SK-N-SH (cell line): ENCODE data around the gene MAP4K5. TPM values are rescaled to one million over a fixed set of nuclear protein-coding genes. Genes with fewer than 3 reads are reported as not detected.

ENCODE experiments used
- CTCF ChIA-PET: fragments of 300-600, 350-600 bp; formaldehyde crosslinking; extraction: SDS; loops from one replicate; lab custom pipeline; 2021; lab: Yijun Ruan, JAX
- POLR2A ChIA-PET: fragments of 350-600 bp; sonication (Branson Sonifier 250); formaldehyde crosslinking; extraction: SDS; loops from one replicate; lab custom pipeline; 2020; ENCODE audit warnings: antibody characterized with exemption, inconsistent platforms; lab: Yijun Ruan, JAX
- DNase-seq: peaks from one replicate; pipeline ENCODE4 v3.0.0; 2012
- H2AFZ ChIP-seq: fragments of 200-600 bp; sonication (generic); 2 replicates; pipeline ENCODE4 v1.8.1; 2016; ENCODE audit warnings: antibody characterized with exemption, mild to moderate bottlenecking, low read depth
- H3F3A ChIP-seq: fragments of 200-600 bp; sonication (generic); replicated peaks from 2 replicates; pipeline ENCODE3; 2016; ENCODE audit warnings: antibody characterized with exemption, mild to moderate bottlenecking; ENCODE audit not compliant: insufficient read depth
- H3K27ac ChIP-seq, 2 experiments: fragments of 200-500 bp in 1 of 2; fragments of 200-600 bp in 1 of 2; sonication (Bioruptor generic) in 1 of 2; sonication (generic), shearing (Covaris generic) in 1 of 2; 2 replicates each; pipeline versions ENCODE4 v1.5.1 to v1.6.1; 2014 to 2016; ENCODE audit warnings: low read depth in 2 of 2, inconsistent platforms in 1 of 2, low read length in 1 of 2, mild to moderate bottlenecking in 1 of 2, mixed read lengths in 1 of 2
- H3K27me3 ChIP-seq: fragments of 200-600 bp; sonication (generic), shearing (Covaris generic); 2 replicates; pipeline ENCODE4 v1.6.1; 2016; ENCODE audit warnings: mixed run types; ENCODE audit not compliant: insufficient read depth
- H3K36me3 ChIP-seq, 2 experiments: fragments of 200-500 bp in 1 of 2; fragments of 200-600 bp in 1 of 2; sonication (Bioruptor generic) in 1 of 2; sonication (generic) in 1 of 2; replicated peaks in 1 of 2; 2 replicates each; pipeline versions ENCODE3 to v1.5.1; 2014 to 2016; ENCODE audit warnings: low read length in 1 of 2, mild to moderate bottlenecking in 1 of 2; ENCODE audit not compliant: insufficient read depth in 2 of 2, control insufficient read depth in 1 of 2
- H3K4me1 ChIP-seq, 2 experiments: fragments of 200-500 bp in 1 of 2; fragments of 200-600 bp in 1 of 2; sonication (Bioruptor generic) in 1 of 2; sonication (generic), shearing (Covaris generic) in 1 of 2; 2 replicates each; pipeline versions ENCODE4 v1.5.1 to v1.6.1; 2014 to 2016; ENCODE audit warnings: low read depth in 1 of 2, low read length in 1 of 2, mixed run types in 1 of 2; ENCODE audit not compliant: insufficient read depth in 2 of 2, control insufficient read depth in 1 of 2
- H3K4me2 ChIP-seq: fragments of 200-600 bp; sonication (generic), shearing (Covaris generic); 2 replicates; pipeline ENCODE4 v1.6.1; 2017; ENCODE audit warnings: mixed run types
- H3K4me3 ChIP-seq, 2 experiments: fragments of 200-500 bp in 1 of 2; fragments of 200-600 bp in 1 of 2; sonication (Bioruptor generic) in 1 of 2; sonication (generic), shearing (Covaris generic) in 1 of 2; 2 replicates each; pipeline versions ENCODE4 v1.5.1 to v1.8.1; 2014 to 2016; ENCODE audit warnings: low read depth in 2 of 2, inconsistent platforms in 1 of 2, low read length in 1 of 2, mild to moderate bottlenecking in 1 of 2, mixed read lengths in 1 of 2, moderate library complexity in 1 of 2
- H3K79me2 ChIP-seq: fragments of 200-600 bp; sonication (generic); 2 replicates; pipeline ENCODE4 v1.8.1; 2017; ENCODE audit warnings: mild to moderate bottlenecking; ENCODE audit not compliant: insufficient read depth
- H3K9ac ChIP-seq: fragments of 200-600 bp; sonication (generic); 2 replicates; pipeline ENCODE4 v1.6.1; 2017; ENCODE audit warnings: mixed run types
- H3K9me2 ChIP-seq: fragments of 200-600 bp; sonication (generic); 2 replicates; pipeline ENCODE4 v1.6.1; 2017; ENCODE audit warnings: mixed run types
- H3K9me3 ChIP-seq: fragments of 200-600 bp; sonication (generic); 2 replicates; pipeline ENCODE4 v1.6.1; 2017; ENCODE audit warnings: mixed run types, mild to moderate bottlenecking, moderate library complexity
- H4K20me1 ChIP-seq: fragments of 200-600 bp; sonication (generic); 2 replicates; pipeline ENCODE4 v1.6.1; 2017; ENCODE audit warnings: mild to moderate bottlenecking, mixed run types; ENCODE audit not compliant: insufficient read depth
- CHD2 ChIP-seq: fragments of 150-350 bp; IDR thresholded peaks from 2 replicates; pipeline ENCODE4 v1.6.1; 2018; ENCODE audit warnings: low read length; ENCODE audit not compliant: partially characterized antibody
- ELF1 ChIP-seq: IDR thresholded peaks from 2 replicates; pipeline ENCODE4 v1.4.0; 2012
- EP300 ChIP-seq, 2 experiments: IDR thresholded peaks; 2 replicates each; pipeline versions ENCODE4 v1.4.0 to v1.6.1; 2012; ENCODE audit warnings: borderline replicate concordance in 1 of 2, low read depth in 1 of 2, low read length in 1 of 2
- EZH2phosphoT487 ChIP-seq: fragments of 200-600 bp; sonication (generic); IDR thresholded peaks from 2 replicates; pipeline ENCODE4 v1.6.1; 2017; ENCODE audit warnings: low read depth, mixed run types, mild to moderate bottlenecking, antibody characterized with exemption, moderate library complexity, borderline replicate concordance
- FOSL2 ChIP-seq: IDR thresholded peaks from 2 replicates; pipeline ENCODE4 v1.4.0; 2012; ENCODE audit warnings: low read depth, mild to moderate bottlenecking, moderate library complexity, borderline replicate concordance
- FOXJ3 ChIP-seq: sonication (generic); formaldehyde crosslinking; IDR thresholded peaks from 2 replicates; pipeline ENCODE4 v1.5.1; 2020; ENCODE audit warnings: mild to moderate bottlenecking, missing genetic modification reagents
- FOXM1 ChIP-seq: IDR thresholded peaks from 2 replicates; pipeline ENCODE4 v1.4.0; 2012; ENCODE audit warnings: low read depth, mild to moderate bottlenecking
- GABPA ChIP-seq: IDR thresholded peaks from 2 replicates; pipeline ENCODE4 v1.4.0; 2012; ENCODE audit warnings: low read depth, mild to moderate bottlenecking
- GATA2 ChIP-seq: sonication (generic); formaldehyde crosslinking; IDR thresholded peaks from 2 replicates; pipeline ENCODE4 v1.5.0; 2020; ENCODE audit warnings: mild to moderate bottlenecking, missing genetic modification reagents
- JUND ChIP-seq: IDR thresholded peaks from 2 replicates; pipeline ENCODE4 v1.4.0; 2012
- NFIC ChIP-seq: IDR thresholded peaks from 2 replicates; pipeline ENCODE4 v1.4.0; 2012; ENCODE audit warnings: borderline replicate concordance
- NRF1 ChIP-seq: IDR thresholded peaks from 2 replicates; pipeline ENCODE4 v1.6.1; 2012; ENCODE audit warnings: low read depth, mild to moderate bottlenecking, low read length
- POLR2AphosphoS5 ChIP-seq: IDR thresholded peaks from 2 replicates; pipeline ENCODE4 v1.6.1; 2012; ENCODE audit warnings: low read depth, low read length
- RCOR1 ChIP-seq: fragments of 150-350 bp; IDR thresholded peaks from 2 replicates; pipeline ENCODE4 v1.6.1; 2017; ENCODE audit warnings: antibody characterized with exemption, low read length
- RXRA ChIP-seq: IDR thresholded peaks from 2 replicates; pipeline ENCODE4 v1.4.0; 2012; ENCODE audit warnings: low read depth, mild to moderate bottlenecking, borderline replicate concordance
- SIN3A ChIP-seq: IDR thresholded peaks from 2 replicates; pipeline ENCODE4 v1.6.1; 2012; ENCODE audit warnings: low read depth, mild to moderate bottlenecking, low read length, moderate library complexity, borderline replicate concordance
- TCF12 ChIP-seq: IDR thresholded peaks from 2 replicates; pipeline ENCODE4 v1.4.0; 2012
- WGBS: methylation state at CpG from one replicate; pipeline ENCODE4 v1.1.6; 2017; ENCODE audit warnings: low lambda C conversion rate; 5-methylcytosine and 5-hydroxymethylcytosine counted together
- polyA plus RNA-seq, 3 experiments: library from polyadenylated mRNA; depleted of rRNA; stranded (reverse); fragments of >200 nt; gene quantifications; 2 replicates each; pipeline ENCODE4 v1.2.3, GENCODE V29; 2012
- TF ChIP-seq, protein P1 (sequence below): IDR thresholded peaks from 2 replicates; pipeline ENCODE4 v1.4.0; 2012; ENCODE audit warnings: low read depth
- TF ChIP-seq, protein P2 (sequence below): IDR thresholded peaks from 2 replicates; pipeline ENCODE4 v1.4.0; 2012; ENCODE audit warnings: low read depth, borderline replicate concordance
- TF ChIP-seq, protein P3 (sequence below): IDR thresholded peaks from 2 replicates; pipeline ENCODE4 v1.4.0; 2012; ENCODE audit warnings: low read depth, borderline replicate concordance
- TF ChIP-seq, protein P4 (sequence below): fragments of 150-350 bp; IDR thresholded peaks from 2 replicates; pipeline ENCODE4 v1.6.1; 2016; ENCODE audit warnings: mild to moderate bottlenecking, low read depth, low read length

MAP4K5 gene
- polyA plus RNA-seq, 1 of the 3 experiments (the other 2 are of a cell fraction) = 31.8 TPM

DNA sequence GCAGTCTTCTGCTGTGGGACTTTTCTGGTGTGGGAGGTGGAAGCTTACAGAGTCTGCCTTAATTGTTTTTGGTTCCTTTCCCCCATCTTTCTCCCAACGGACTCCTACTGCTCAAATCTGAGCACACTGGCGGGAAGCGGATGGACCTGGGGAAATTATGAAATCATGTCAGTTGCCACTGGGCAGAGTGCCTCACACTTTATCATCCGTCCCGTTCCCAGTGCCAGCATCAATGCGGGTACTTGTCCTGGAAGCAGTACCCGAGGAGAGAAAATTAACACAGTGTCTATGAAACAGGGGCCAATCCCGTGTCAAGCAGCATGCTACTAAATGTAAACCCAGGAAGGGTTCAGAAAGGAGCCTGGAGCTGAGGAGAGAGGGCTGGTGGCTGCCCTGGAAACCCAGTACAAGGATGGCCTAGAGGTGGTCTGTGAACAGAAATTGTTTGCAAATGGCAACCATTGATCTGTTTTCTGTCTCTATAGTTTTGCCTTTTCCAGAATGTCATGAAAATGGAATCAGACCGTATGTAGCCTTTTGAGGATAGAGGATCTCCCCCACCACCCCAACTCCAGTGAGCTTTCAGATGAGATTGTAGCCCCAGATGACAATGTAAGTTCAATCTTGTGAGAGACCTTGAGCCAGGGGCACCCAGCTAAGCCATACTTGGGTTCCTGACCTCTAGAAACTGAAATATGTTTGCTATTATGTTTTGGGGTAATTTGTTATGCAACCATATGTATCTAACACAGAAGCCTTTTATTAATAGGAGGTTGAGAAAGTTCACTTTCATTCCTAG, 134.8 kb downstream of the MAP4K5 start:
- TF ChIP-seq GABPA (0 out of 2 replicates have a peak, but pooled peaks have one; percentile 13), ELF1 (no peak)
- TF ChIP-seq, all 33 proteins: peak for 1
- Histone ChIP-seq H3K27ac (peak overlapping the region; percentile 78 to 84), H3K9ac (peak overlapping the region; percentile 74; the same call in 1 of the 2 replicates)

DNA sequence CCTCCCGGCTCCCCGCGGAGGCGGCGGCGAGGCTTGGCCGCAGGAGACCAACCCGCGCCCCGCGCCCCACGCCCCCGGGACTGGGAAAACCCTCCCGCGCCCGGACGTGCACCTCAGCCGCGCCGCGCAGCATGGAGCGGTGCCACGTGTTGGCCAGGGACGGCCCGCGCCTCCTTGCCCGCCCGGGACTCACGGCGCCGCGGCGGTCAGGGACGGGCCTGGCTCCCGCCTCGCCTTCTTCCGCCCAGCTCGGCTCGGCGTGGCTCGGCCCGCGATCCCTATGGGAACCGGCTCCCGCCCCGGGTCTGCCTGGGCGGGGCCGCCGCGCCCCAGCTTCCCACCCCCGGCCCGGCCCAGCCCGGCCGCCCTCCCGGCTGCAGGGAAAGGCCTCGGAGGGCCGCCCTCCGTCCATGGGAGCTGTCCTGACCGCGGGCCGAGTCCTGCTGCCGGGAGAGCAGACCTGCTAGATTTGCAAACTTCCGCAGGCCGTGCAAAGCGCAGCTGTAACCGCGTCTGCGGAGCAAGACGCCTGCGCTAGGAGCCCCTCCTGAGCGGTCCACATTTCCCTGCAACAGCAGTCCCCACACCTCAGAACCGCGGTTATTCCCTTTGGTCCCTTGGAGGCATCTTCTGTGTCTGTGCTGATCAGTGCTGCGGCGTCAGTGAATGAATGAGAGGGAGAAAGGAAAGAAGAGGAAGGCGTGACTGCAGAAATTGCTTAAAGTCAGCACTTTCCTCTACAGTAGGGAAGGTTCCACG, 135.6 kb downstream of the MAP4K5 start, which contains the start of gene CDKL1:
CDKL1 (minus strand) TSS at position 251 of the 759 bp plus-strand sequence. CDS start 1,013 bp downstream, outside the sequence.
- Histone ChIP-seq H2AFZ (peak within 1 kb of the TSS; percentile 85), H4K20me1 (no peaks in the 10 kb centered on the region), H3K27ac (peak within 1 kb of the TSS; percentile 78 to 84), H3K79me2 (no peaks in the 10 kb centered on the region), H3K9me2 (no peaks in the 10 kb centered on the region), H3K4me3 (peak within 1 kb of the TSS; percentile 65 to 75), H3F3A (peaks cover 26% of the 10 kb centered on the region), H3K4me1 (peaks cover 2 to 9% of the 10 kb centered on the region in 2 experiments; a peak in 3 of 4 replicates), H3K36me3 (peaks cover 0 to 8% of the 10 kb centered on the region in 2 experiments), H3K4me2 (peak within 1 kb of the TSS; percentile 84), H3K27me3 (no peaks in the 10 kb centered on the region), H3K9ac (peak within 1 kb of the TSS; percentile 74), H3K9me3 (no peaks in the 10 kb centered on the region)
- DNase-seq = peak; percentile 88
- ChIA-PET POLR2A (interaction anchor here (0.9 to 2.0 kb wide), 4 partner anchors 55 to 163 kb away, joined by 3 to 7 read pairs (median 4); partner anchors contain the start of genes ATL1, DMAC2L and L2HGDH), CTCF (interaction anchor here (0.8 to 1.3 kb wide), 4 partner anchors 30 to 76 kb away, joined by 3 to 4 read pairs (median 3); no protein-coding TSS in a partner anchor)
- 5% methylated on average over 16 of the region's 77 CpGs for WGBS
- TF ChIP-seq EZH2phosphoT487 (no peak), ELF1 (no peak), FOXM1 (no peak), JUND (no peak), NFIC (no peak), POLR2AphosphoS5 (peak; percentile 16; the same call in 1 of the 2 replicates), GABPA (no peak), FOXJ3 (CRISPR knock-in tag) (no peak), GATA2 (CRISPR knock-in tag) (no peak), CHD2 (no peak), TCF12 (no peak), RCOR1 (0 out of 2 replicates have a peak, but pooled peaks have one; percentile 5), NRF1 (peak; percentile 36; the same call in 1 of the 2 replicates), RXRA (no peak), EP300 (IDR thresholded peaks at IDR 0.05; ENCODE audit: borderline replicate concordance in 1 of 2, low read depth in 1 of 2, low read length in 1 of 2) (no peak; a peak in 1 of 4 replicates), SIN3A (peak; percentile 22; the same call in 1 of the 2 replicates), FOSL2 (no peak)
- TF ChIP-seq, protein P1, sequence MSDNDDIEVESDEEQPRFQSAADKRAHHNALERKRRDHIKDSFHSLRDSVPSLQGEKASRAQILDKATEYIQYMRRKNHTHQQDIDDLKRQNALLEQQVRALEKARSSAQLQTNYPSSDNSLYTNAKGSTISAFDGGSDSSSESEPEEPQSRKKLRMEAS = peak; percentile 86
- TF ChIP-seq, protein P2, sequence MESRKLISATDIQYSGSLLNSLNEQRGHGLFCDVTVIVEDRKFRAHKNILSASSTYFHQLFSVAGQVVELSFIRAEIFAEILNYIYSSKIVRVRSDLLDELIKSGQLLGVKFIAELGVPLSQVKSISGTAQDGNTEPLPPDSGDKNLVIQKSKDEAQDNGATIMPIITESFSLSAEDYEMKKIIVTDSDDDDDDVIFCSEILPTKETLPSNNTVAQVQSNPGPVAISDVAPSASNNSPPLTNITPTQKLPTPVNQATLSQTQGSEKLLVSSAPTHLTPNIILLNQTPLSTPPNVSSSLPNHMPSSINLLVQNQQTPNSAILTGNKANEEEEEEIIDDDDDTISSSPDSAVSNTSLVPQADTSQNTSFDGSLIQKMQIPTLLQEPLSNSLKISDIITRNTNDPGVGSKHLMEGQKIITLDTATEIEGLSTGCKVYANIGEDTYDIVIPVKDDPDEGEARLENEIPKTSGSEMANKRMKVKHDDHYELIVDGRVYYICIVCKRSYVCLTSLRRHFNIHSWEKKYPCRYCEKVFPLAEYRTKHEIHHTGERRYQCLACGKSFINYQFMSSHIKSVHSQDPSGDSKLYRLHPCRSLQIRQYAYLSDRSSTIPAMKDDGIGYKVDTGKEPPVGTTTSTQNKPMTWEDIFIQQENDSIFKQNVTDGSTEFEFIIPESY = no peak
- TF ChIP-seq, protein P3, sequence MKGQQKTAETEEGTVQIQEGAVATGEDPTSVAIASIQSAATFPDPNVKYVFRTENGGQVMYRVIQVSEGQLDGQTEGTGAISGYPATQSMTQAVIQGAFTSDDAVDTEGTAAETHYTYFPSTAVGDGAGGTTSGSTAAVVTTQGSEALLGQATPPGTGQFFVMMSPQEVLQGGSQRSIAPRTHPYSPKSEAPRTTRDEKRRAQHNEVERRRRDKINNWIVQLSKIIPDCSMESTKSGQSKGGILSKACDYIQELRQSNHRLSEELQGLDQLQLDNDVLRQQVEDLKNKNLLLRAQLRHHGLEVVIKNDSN = no peak
- TF ChIP-seq, protein P4, sequence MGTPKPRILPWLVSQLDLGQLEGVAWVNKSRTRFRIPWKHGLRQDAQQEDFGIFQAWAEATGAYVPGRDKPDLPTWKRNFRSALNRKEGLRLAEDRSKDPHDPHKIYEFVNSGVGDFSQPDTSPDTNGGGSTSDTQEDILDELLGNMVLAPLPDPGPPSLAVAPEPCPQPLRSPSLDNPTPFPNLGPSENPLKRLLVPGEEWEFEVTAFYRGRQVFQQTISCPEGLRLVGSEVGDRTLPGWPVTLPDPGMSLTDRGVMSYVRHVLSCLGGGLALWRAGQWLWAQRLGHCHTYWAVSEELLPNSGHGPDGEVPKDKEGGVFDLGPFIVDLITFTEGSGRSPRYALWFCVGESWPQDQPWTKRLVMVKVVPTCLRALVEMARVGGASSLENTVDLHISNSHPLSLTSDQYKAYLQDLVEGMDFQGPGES = no peak

More for the DNA sequence above, 134.8 kb downstream of the MAP4K5 start:
- no peaks in the 10 kb centered on the region for H3K79me2 ChIP-seq
- H3K4me1 ChIP-seq = peaks cover 2 to 9% of the 10 kb centered on the region in 2 experiments; a peak in 3 of 4 replicates
- H3K4me2 ChIP-seq = peak overlapping the region; percentile 84
- H2AFZ ChIP-seq = peak overlapping the region; percentile 85; the same call in 1 of the 2 replicates
- WGBS = 57% methylated on average over 9 of the region's 9 CpGs
- peaks cover 0 to 8% of the 10 kb centered on the region in 2 experiments for H3K36me3 ChIP-seq
- H3K9me3 ChIP-seq = no peaks in the 10 kb centered on the region
- POLR2A ChIA-PET = interaction anchor here (1.3 to 2.0 kb wide), 3 partner anchors 62 to 162 kb away, joined by 3 to 7 read pairs (median 5); partner anchors contain the start of genes ATL1, DMAC2L and L2HGDH
- no peaks in the 10 kb centered on the region for H3K27me3 ChIP-seq
- CTCF ChIA-PET = interaction anchor here (0.5 to 1.2 kb wide), 4 partner anchors 24 to 80 kb away, joined by 3 to 4 read pairs (median 3); no protein-coding TSS in a partner anchor
- no peaks in the 10 kb centered on the region for H4K20me1 ChIP-seq
- H3F3A ChIP-seq = peaks cover 26% of the 10 kb centered on the region
- no peaks in the 10 kb centered on the region for H3K9me2 ChIP-seq
- H3K4me3 ChIP-seq = peak overlapping the region; percentile 65 to 75
- DNase-seq = peak; percentile 41
